Measurements from ENCODE around the gene CEACAM19.

CEACAM19 gene

DNA sequence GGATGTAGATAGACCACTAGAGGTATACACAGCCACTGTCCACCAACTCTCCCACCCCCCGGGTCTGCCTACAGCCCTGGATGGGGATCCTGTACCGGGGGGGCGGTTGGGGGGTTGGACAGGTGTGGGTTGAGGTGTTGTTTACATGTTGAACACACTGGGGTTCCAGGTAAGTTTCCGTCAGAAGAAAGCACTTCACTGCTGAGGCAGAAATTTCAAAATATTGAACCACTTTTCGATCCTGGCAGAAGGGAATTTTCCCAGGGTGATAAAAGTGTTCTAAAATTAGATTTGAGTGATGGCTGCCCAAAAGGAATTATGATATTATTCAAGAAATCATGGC is 21.1 kb downstream of the CEACAM19 start:
- no peak overlapping the region for H3K9ac ChIP-seq (ENCODE audit: low read depth, low read length)
- no peaks in the 10 kb centered on the region for H3K36me3 ChIP-seq (ENCODE audit: insufficient read depth, low read length)
- H3K4me3 ChIP-seq (ENCODE audit: low read length), result no peak overlapping the region
- H3K9me3 ChIP-seq (ENCODE audit: insufficient read depth, low read depth, low read length), result no peaks in the 10 kb centered on the region
- no peaks in the 10 kb centered on the region for H3K27me3 ChIP-seq (ENCODE audit: insufficient read depth, low read length)
- H3K4me1 ChIP-seq (ENCODE audit: insufficient read depth, low read length), result no peaks in the 10 kb centered on the region
- 89% methylated on average over 3 of the region's 5 CpGs for WGBS
- no peak overlapping the region for H3K27ac ChIP-seq (ENCODE audit: low read depth, low read length)

- no peak overlapping the region for H3K9ac ChIP-seq (ENCODE audit: low read depth, low read length)
- no peak overlapping the region for H3K27ac ChIP-seq (ENCODE audit: low read depth, low read length)
- no peaks in the 10 kb centered on the region for H3K9me3 ChIP-seq (ENCODE audit: insufficient read depth, low read depth, low read length)
- no peaks in the 10 kb centered on the region for H3K27me3 ChIP-seq (ENCODE audit: insufficient read depth, low read length)
- WGBS, result 64% methylated on average over 2 of the region's 2 CpGs
- H3K4me1 ChIP-seq (ENCODE audit: insufficient read depth, low read length), result no peaks in the 10 kb centered on the region
- no peaks in the 10 kb centered on the region for H3K36me3 ChIP-seq (ENCODE audit: insufficient read depth, low read length)
- H3K4me3 ChIP-seq (ENCODE audit: low read length), result no peak overlapping the region
These were observed 22.9 kb downstream of the CEACAM19 start for GRCh38 chr19:44694184-44694579.

- H3K27ac ChIP-seq (ENCODE audit: low read depth, low read length), result no peak overlapping the region
- H3K27me3 ChIP-seq (ENCODE audit: insufficient read depth, low read length), result no peaks in the 10 kb centered on the region
- H3K9me3 ChIP-seq (ENCODE audit: insufficient read depth, low read depth, low read length), result no peaks in the 10 kb centered on the region
- no peaks in the 10 kb centered on the region for H3K4me1 ChIP-seq (ENCODE audit: insufficient read depth, low read length)
- H3K9ac ChIP-seq (ENCODE audit: low read depth, low read length), result no peak overlapping the region
- WGBS, result 63% methylated on average over 22 of the region's 22 CpGs
- H3K36me3 ChIP-seq (ENCODE audit: insufficient read depth, low read length), result no peaks in the 10 kb centered on the region
- no peak overlapping the region for H3K4me3 ChIP-seq (ENCODE audit: low read length)
These were observed 25.8 kb downstream of the CEACAM19 start for GRCh38 chr19:44696939-44697669.

DNA sequence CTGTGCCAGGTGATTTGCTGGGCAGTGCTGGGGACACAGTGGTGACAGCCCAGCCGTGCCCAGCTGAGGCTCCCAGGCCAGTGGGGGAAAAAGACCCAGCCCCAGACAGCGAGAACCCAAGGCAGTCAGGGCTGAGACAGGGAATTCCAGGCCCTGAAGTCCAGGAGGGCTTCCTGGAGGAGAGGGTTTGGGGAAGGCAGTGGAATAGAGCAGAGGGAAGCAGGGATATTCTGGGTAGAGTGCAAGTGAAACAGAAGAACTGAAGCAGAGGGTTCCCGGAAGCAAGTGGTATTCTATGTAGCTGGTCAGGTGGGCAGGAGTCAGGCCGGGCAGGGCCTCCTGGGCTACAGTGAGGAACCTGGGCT is 26.4 kb downstream of the CEACAM19 start:
- WGBS, result 86% methylated on average over 4 of the region's 4 CpGs
- H3K27ac ChIP-seq (ENCODE audit: low read depth, low read length), result no peak overlapping the region

DNA sequence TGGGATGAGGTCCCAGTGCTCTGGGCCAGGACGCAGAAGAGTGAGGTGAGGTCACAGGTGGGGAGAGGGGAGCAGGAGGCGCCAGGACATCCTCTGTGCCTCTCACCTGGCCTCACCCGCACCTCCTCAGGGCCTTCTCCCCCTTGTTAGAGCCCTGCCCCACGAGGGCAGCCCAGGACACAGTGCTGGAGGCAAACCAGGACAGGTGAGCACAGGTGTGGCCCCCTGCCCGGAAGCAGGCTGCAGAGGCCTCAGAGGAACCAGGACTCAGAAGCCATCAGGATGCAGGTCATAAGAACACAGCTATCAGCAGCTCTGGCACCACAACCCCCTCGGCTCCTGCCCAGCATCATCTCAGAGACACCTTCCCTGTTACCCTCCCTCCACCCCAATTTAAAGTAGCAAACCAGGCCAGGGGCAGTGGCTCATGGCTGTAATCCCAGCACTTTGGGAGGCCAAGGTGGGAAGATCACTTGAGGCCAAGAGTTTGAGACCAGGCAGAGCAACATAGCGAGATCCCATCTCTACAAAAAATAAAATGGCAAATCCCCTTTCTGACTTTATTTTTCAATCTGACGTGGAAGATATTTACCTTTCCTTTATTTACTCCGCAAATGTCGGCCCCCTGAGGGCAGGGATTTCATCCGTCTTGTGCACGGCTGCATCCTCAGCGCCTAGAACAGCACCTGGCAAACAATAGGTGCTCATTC is 27.4 kb downstream of the CEACAM19 start, which contains the start of gene CEACAM16:
CEACAM16 (plus strand) TSS at position 660 of the 710 bp plus-strand sequence. CDS start 2,306 bp downstream, outside the sequence.
- Histone ChIP-seq H3K9me3 (ENCODE audit: insufficient read depth, low read depth, low read length) (no peaks in the 10 kb centered on the region), H3K27me3 (ENCODE audit: insufficient read depth, low read length) (no peaks in the 10 kb centered on the region), H3K4me3 (ENCODE audit: low read length) (no peak within 1 kb of the TSS), H3K36me3 (ENCODE audit: insufficient read depth, low read length) (no peaks in the 10 kb centered on the region), H3K27ac (ENCODE audit: low read depth, low read length) (no peak within 1 kb of the TSS), H3K4me1 (ENCODE audit: insufficient read depth, low read length) (no peaks in the 10 kb centered on the region), H3K9ac (ENCODE audit: low read depth, low read length) (no peak within 1 kb of the TSS)
- 91% methylated on average over 13 of the region's 13 CpGs for WGBS

More for the DNA sequence above, 26.4 kb downstream of the CEACAM19 start:
- Histone ChIP-seq H3K4me1 (ENCODE audit: insufficient read depth, low read length) (no peaks in the 10 kb centered on the region), H3K9ac (ENCODE audit: low read depth, low read length) (no peak overlapping the region), H3K9me3 (ENCODE audit: insufficient read depth, low read depth, low read length) (no peaks in the 10 kb centered on the region), H3K36me3 (ENCODE audit: insufficient read depth, low read length) (no peaks in the 10 kb centered on the region), H3K4me3 (ENCODE audit: low read length) (no peak overlapping the region), H3K27me3 (ENCODE audit: insufficient read depth, low read length) (no peaks in the 10 kb centered on the region)

DNA sequence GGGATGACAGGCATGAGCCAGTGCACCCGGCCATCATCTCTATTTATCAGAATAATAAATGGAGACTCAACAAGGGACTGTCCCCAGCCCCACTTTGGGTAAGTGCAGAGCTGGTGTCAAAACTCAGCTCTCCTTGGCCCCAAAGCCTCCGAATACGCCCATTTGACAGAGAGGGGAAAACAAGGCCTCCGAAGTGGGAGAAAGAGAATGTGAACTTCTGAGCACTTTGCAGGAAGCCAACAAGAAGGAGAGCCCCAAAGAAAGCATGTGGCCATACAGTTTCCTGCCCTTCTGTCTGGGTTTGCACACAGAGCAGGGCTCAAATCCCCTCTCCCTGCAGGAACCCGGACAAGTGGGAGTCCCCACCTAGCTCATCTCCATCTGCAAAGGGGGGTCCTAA is 29.3 kb downstream of the CEACAM19 start:
- H3K36me3 ChIP-seq (ENCODE audit: insufficient read depth, low read length), result no peaks in the 10 kb centered on the region
- no peaks in the 10 kb centered on the region for H3K27me3 ChIP-seq (ENCODE audit: insufficient read depth, low read length)
- H3K4me1 ChIP-seq (ENCODE audit: insufficient read depth, low read length), result no peaks in the 10 kb centered on the region
- H3K4me3 ChIP-seq (ENCODE audit: low read length), result no peak overlapping the region
- 91% methylated on average over 5 of the region's 5 CpGs for WGBS
- no peak overlapping the region; the same call in 1 of the 2 replicates for H3K9ac ChIP-seq (ENCODE audit: low read depth, low read length)
- no peaks in the 10 kb centered on the region for H3K9me3 ChIP-seq (ENCODE audit: insufficient read depth, low read depth, low read length)
- H3K27ac ChIP-seq (ENCODE audit: low read depth, low read length), result no peak overlapping the region

DNA sequence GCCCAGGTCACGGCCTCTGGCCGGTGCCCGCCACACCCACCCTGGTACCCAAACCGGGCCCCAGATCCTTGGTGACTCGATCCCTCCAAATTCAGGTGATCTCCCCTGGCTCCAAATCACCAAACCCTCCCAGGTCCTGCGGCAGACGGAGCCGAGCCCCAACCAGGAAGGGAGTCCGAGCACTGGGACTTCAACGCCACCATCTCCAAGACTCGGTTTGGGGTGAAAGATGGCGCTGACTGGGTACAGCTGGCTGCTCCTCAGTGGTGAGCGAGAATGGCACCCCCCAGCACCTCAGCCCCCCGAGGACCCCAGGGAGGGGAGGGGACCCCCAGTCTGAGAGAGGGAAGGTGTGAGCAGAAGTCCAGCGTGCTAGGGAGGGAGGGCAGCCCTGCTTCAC is 29.9 kb downstream of the CEACAM19 start:
- Histone ChIP-seq H3K9me3 (ENCODE audit: insufficient read depth, low read depth, low read length) (no peaks in the 10 kb centered on the region), H3K36me3 (ENCODE audit: insufficient read depth, low read length) (no peaks in the 10 kb centered on the region), H3K27ac (ENCODE audit: low read depth, low read length) (no peak overlapping the region), H3K4me3 (ENCODE audit: low read length) (no peak overlapping the region), H3K4me1 (ENCODE audit: insufficient read depth, low read length) (no peaks in the 10 kb centered on the region), H3K9ac (ENCODE audit: low read depth, low read length) (no peak overlapping the region), H3K27me3 (ENCODE audit: insufficient read depth, low read length) (no peaks in the 10 kb centered on the region)
- 93% methylated on average over 15 of the region's 15 CpGs for WGBS

DNA sequence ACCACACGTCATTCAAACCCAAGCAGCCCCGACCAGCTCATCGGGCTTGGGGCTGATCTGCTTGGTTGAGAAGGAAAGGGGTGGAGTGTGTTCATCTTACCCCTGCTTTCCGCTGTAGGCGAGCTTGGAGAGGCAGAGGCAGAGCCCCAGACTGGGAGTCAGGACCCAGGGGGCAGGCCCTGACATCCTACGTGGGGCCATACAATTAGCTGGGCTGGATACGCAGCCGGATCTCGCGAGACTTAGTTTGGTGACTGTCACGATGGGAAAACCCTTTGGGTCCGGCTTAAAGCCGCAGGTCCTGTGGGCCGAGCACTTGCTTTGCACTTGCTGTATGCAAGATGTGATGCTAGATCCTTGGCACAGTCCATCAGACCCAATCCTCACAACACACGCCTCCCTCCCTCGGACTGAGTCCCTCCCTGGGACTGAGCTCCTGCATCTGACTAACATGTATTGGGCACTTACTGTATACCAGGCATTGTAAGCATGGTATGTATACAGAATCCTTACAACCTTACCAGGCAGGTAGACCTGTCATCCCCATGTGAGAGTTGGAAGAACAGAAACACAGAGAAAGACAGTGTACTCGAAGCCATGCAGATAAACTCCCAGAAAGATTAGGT is 31.4 kb downstream of the CEACAM19 start:
- no peaks in the 10 kb centered on the region for H3K27me3 ChIP-seq (ENCODE audit: insufficient read depth, low read length)
- no peaks in the 10 kb centered on the region for H3K36me3 ChIP-seq (ENCODE audit: insufficient read depth, low read length)
- H3K4me1 ChIP-seq (ENCODE audit: insufficient read depth, low read length), result no peaks in the 10 kb centered on the region
- 92% methylated on average over 17 of the region's 17 CpGs for WGBS
- H3K4me3 ChIP-seq (ENCODE audit: low read length), result no peak overlapping the region
- H3K9me3 ChIP-seq (ENCODE audit: insufficient read depth, low read depth, low read length), result no peaks in the 10 kb centered on the region
- no peak overlapping the region for H3K27ac ChIP-seq (ENCODE audit: low read depth, low read length)
- no peak overlapping the region for H3K9ac ChIP-seq (ENCODE audit: low read depth, low read length)

GRCh38 chr19:44703336-44704078 is 32.2 kb downstream of the CEACAM19 start:
- WGBS, result 94% methylated on average over 28 of the region's 28 CpGs
- no peaks in the 10 kb centered on the region for H3K27me3 ChIP-seq (ENCODE audit: insufficient read depth, low read length)
- no peaks in the 10 kb centered on the region for H3K4me1 ChIP-seq (ENCODE audit: insufficient read depth, low read length)
- H3K9ac ChIP-seq (ENCODE audit: low read depth, low read length), result no peak overlapping the region
- no peak overlapping the region for H3K27ac ChIP-seq (ENCODE audit: low read depth, low read length)
- no peak overlapping the region for H3K4me3 ChIP-seq (ENCODE audit: low read length)
- H3K9me3 ChIP-seq (ENCODE audit: insufficient read depth, low read depth, low read length), result no peaks in the 10 kb centered on the region
- no peaks in the 10 kb centered on the region for H3K36me3 ChIP-seq (ENCODE audit: insufficient read depth, low read length)

DNA sequence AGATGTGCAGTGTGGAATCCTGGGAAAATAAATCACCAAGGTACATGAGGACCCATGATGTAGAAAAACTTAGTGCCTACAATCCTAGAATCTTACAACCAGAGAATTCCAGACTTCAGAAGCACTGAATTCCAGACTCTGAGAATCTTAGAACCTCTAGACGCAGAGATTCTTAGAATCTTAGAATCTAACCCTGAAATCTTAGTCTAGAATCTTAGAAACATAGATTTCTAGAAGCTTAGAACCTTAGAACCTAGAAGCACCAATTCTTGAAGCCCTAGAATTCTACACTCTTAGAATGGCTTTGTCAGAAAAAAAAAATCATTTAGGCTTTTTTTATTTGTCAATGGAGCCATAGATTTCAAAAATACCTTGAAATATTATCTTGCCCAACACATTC is 33.7 kb downstream of the CEACAM19 start:
- Histone ChIP-seq H3K27me3 (ENCODE audit: insufficient read depth, low read length) (no peaks in the 10 kb centered on the region), H3K36me3 (ENCODE audit: insufficient read depth, low read length) (no peaks in the 10 kb centered on the region), H3K4me3 (ENCODE audit: low read length) (no peak overlapping the region), H3K27ac (ENCODE audit: low read depth, low read length) (no peak overlapping the region), H3K9ac (ENCODE audit: low read depth, low read length) (no peak overlapping the region), H3K4me1 (ENCODE audit: insufficient read depth, low read length) (no peaks in the 10 kb centered on the region), H3K9me3 (ENCODE audit: insufficient read depth, low read depth, low read length) (no peaks in the 10 kb centered on the region)
- WGBS, result 100% methylated on average over 1 of the region's 1 CpG

DNA sequence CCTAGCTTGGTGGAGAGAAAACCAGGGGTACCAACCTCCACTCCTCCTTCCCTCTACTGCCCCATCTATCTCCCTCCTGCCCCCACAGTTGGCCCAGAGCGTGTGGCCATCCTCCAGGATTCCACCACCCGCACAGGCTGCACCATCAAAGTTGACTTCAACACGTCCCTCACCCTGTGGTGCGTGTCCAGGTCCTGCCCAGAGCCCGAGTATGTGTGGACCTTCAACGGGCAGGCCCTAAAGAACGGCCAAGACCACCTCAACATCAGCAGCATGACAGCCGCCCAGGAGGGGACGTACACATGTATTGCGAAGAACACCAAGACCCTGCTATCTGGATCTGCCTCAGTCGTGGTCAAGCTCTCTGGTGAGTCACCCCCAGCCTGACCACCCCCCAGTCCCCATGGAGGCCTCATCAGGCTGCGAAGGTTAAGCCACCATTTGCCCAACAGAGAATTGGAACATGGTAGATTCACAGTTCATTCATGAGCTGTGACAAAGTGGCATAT is 34.3 kb downstream of the CEACAM19 start:
- Histone ChIP-seq H3K36me3 (ENCODE audit: insufficient read depth, low read length) (no peaks in the 10 kb centered on the region), H3K9me3 (ENCODE audit: insufficient read depth, low read depth, low read length) (no peaks in the 10 kb centered on the region), H3K4me1 (ENCODE audit: insufficient read depth, low read length) (no peaks in the 10 kb centered on the region), H3K27ac (ENCODE audit: low read depth, low read length) (no peak overlapping the region), H3K9ac (ENCODE audit: low read depth, low read length) (no peak overlapping the region), H3K4me3 (ENCODE audit: low read length) (no peak overlapping the region), H3K27me3 (ENCODE audit: insufficient read depth, low read length) (no peaks in the 10 kb centered on the region)
- WGBS, result 90% methylated on average over 12 of the region's 12 CpGs
